Transverse colon (tissue), 4 donors: ENCODE measurements around the gene COL11A2. TPM values are rescaled to one million over a fixed set of nuclear protein-coding genes. Genes with fewer than 3 reads are reported as not detected.
A peak's percentile ranks its signal among the peaks of the same experiment; 100 is the strongest.

Source experiments
- DNase-seq: peaks from one replicate; pipeline ENCODE4 v3.0.0-alpha.2; 2019
- H3K27ac ChIP-seq, 4 donors: fragments of 200-600 bp; sonication (generic); 2 replicates each; pipeline ENCODE4 v1.5.1; 2016 to 2018; ENCODE audit warnings: inconsistent platforms in 4 of 4
- H3K27me3 ChIP-seq: fragments of 200-600 bp; sonication (generic); 2 replicates; pipeline ENCODE4 v1.5.1; 2017; ENCODE audit warnings: inconsistent platforms
- H3K36me3 ChIP-seq, 4 donors: fragments of 200-600 bp; sonication (generic); 2 replicates each; pipeline ENCODE4 v1.5.1; 2017 to 2019; ENCODE audit warnings: inconsistent platforms in 4 of 4
- H3K4me1 ChIP-seq, 4 donors: fragments of 200-600 bp; sonication (generic); 2 replicates each; pipeline ENCODE4 v1.5.1; 2017 to 2020; ENCODE audit warnings: inconsistent platforms in 4 of 4
- H3K4me3 ChIP-seq, 4 donors: fragments of 200-600 bp; sonication (generic); 1 replicate in 1 of 4; 2 replicates in 3 of 4; pipeline versions ENCODE4 v1.5.1 to v1.6.1; 2017 to 2019; ENCODE audit warnings: inconsistent platforms in 4 of 4
- H3K9me3 ChIP-seq, 2 donors: fragments of 200-600 bp; sonication (generic); 2 replicates each; pipeline ENCODE4 v1.5.1; 2017 to 2019; ENCODE audit warnings: inconsistent platforms in 2 of 2
- EP300 ChIP-seq: sonication (generic); formaldehyde crosslinking; IDR thresholded peaks from one replicate; pipeline ENCODE4 v1.6.1; 2017; ENCODE audit warnings: antibody characterized with exemption, low read depth
- POLR2A ChIP-seq: fragments of 450-650 bp; IDR thresholded peaks from one replicate; pipeline ENCODE4 v1.6.1; 2016; ENCODE audit warnings: antibody characterized with exemption, mild to moderate bottlenecking, moderate library complexity
- POLR2AphosphoS5 ChIP-seq, 3 donors: sonication (generic); formaldehyde crosslinking; IDR thresholded peaks; one replicate each; pipeline ENCODE4 v1.6.1; 2016; ENCODE audit warnings: antibody characterized with exemption in 3 of 3
- WGBS, 2 donors: methylation state at CpG; one replicate each; pipeline ENCODE4 v1.1.5; 2018; ENCODE audit warnings: low coverage in 1 of 2; 5-methylcytosine and 5-hydroxymethylcytosine counted together
- in situ Hi-C, 4 donors: fragments of 200-750 bp; cut with MboI; loops; one replicate each; pipeline versions ENCODE4 v1.15.0 to v1.15.1; 2017; ENCODE audit warnings: low sequenced_read_pairs in 3 of 4, low pct_ligation_motif_present in 1 of 4, low pct_unique_long_range_greater_than_20kb in 1 of 4
- intact Hi-C: fragments of 100-400 bp; cut with DNase I; formaldehyde crosslinking; loops from one replicate; pipeline ENCODE4 v1.15.1; 2023; ENCODE audit warnings: low total_unique reads
- total RNA-seq, 4 donors: library from RNA; depleted of rRNA; stranded (reverse); fragments of >200 nt; gene quantifications; one replicate each; pipeline ENCODE4 v1.1.0, GENCODE V29; 2016
- TF ChIP-seq, protein P1 (sequence below), 5 experiments: fragments of 200-600 bp in 3 of 5; fragments of 450-650 bp in 2 of 5; sonication (generic) in 3 of 5; IDR thresholded peaks; 1 replicate in 2 of 5; 2 replicates in 3 of 5; pipeline ENCODE4 v1.5.1; 2016 to 2017; ENCODE audit warnings: antibody characterized with exemption in 5 of 5, inconsistent platforms in 3 of 5, mild to moderate bottlenecking in 2 of 5, moderate library complexity in 1 of 5

COL11A2 gene
- total RNA-seq, 4 donors from 2014 or later, result 0.14 to 0.79 (median 0.75) TPM; not detected in 1

DNA sequence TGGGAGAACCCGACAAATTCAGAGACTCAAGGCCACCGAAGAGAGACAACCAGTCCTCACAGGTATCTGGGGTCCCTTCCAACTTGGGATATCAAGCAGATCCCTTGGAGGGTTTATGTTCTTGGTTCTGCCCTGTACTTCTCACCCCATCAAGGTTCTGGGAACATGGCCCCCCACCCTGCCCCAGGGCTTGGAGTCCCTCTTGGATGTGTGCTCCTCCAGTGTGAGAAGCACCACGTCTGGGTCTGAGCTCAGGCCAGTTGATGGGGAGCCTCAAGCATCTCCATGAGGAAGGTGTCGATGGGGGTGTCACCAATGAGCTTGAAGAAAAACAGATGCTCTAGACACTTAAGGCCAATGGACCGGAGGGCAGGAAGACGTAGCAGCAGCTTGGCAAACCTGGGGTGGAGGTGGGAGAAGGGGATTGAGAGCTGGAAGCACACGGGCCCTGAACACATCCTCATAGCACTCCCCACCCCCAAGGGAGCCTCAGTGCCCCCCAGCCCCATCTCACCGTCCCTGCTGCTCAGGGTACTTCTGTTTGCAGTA lies 2.2 kb upstream of the COL11A2 start:
- DNase-seq, result no peak
- in situ Hi-C loops, result no loop called here
- Histone ChIP-seq H3K27ac (no peak overlapping the region), H3K4me1 (peaks cover 22 to 42% (median 31%) of the 10 kb centered on the region in 4 donors), H3K9me3 (no peaks in the 10 kb centered on the region), H3K4me3 (no peak overlapping the region), H3K27me3 (peaks cover 36% of the 10 kb centered on the region), H3K36me3 (peaks cover 0 to 20% (median 9%) of the 10 kb centered on the region in 4 donors)
- intact Hi-C loops, result no loop called here
- 75 to 100% methylated on average over 2 to 8 of the region's 8 CpGs for WGBS, 2 donors
- no peak for TF ChIP-seq POLR2AphosphoS5 (IDR thresholded peaks at IDR 0.05)
- no peak for TF ChIP-seq POLR2A
- TF ChIP-seq, protein P1, sequence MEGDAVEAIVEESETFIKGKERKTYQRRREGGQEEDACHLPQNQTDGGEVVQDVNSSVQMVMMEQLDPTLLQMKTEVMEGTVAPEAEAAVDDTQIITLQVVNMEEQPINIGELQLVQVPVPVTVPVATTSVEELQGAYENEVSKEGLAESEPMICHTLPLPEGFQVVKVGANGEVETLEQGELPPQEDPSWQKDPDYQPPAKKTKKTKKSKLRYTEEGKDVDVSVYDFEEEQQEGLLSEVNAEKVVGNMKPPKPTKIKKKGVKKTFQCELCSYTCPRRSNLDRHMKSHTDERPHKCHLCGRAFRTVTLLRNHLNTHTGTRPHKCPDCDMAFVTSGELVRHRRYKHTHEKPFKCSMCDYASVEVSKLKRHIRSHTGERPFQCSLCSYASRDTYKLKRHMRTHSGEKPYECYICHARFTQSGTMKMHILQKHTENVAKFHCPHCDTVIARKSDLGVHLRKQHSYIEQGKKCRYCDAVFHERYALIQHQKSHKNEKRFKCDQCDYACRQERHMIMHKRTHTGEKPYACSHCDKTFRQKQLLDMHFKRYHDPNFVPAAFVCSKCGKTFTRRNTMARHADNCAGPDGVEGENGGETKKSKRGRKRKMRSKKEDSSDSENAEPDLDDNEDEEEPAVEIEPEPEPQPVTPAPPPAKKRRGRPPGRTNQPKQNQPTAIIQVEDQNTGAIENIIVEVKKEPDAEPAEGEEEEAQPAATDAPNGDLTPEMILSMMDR (IDR thresholded peaks at IDR 0.05), result no peak
- TF ChIP-seq EP300, result no peak

DNA sequence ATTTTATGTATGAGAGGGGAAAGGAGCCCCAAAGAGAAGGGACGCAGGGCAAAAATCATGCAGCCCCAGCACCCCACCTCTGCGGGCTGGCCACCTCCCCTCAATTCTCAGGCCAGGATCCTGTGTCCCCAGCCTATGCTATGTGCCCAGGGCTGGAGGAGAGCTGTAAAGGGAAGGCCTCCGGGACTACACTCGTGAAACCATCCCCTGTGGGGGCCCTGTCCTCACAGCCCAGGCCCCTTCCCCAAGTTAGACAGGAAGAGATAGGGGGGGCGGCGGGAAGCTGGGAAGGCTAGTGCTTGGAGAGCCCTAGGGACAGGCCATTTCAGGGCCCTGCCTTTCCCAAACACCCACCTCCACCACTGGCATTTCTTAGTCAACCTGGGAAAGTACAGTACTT lies 1.4 kb upstream of the COL11A2 start:
- H3K27me3 ChIP-seq, result peaks cover 37% of the 10 kb centered on the region
- peaks cover 15 to 34% (median 23%) of the 10 kb centered on the region in 4 donors for H3K4me1 ChIP-seq
- TF ChIP-seq, protein P1 (IDR thresholded peaks at IDR 0.05), result no peak
- TF ChIP-seq POLR2AphosphoS5 (IDR thresholded peaks at IDR 0.05) (no peak), EP300 (no peak)
- intact Hi-C loops, result no loop called here
- peak overlapping the region in 3 of 4 donors; percentile 10 to 46 (median 44) for H3K27ac ChIP-seq
- H3K36me3 ChIP-seq, result peaks cover 0 to 20% (median 9%) of the 10 kb centered on the region in 4 donors
- no peak for DNase-seq
- 28 to 65% methylated on average over 3 to 6 of the region's 6 CpGs for WGBS, 2 donors
- peak overlapping the region in 1 of 4 donors; percentile 45 for H3K4me3 ChIP-seq
- in situ Hi-C loops, result no loop called here
- H3K9me3 ChIP-seq, result no peaks in the 10 kb centered on the region

DNA sequence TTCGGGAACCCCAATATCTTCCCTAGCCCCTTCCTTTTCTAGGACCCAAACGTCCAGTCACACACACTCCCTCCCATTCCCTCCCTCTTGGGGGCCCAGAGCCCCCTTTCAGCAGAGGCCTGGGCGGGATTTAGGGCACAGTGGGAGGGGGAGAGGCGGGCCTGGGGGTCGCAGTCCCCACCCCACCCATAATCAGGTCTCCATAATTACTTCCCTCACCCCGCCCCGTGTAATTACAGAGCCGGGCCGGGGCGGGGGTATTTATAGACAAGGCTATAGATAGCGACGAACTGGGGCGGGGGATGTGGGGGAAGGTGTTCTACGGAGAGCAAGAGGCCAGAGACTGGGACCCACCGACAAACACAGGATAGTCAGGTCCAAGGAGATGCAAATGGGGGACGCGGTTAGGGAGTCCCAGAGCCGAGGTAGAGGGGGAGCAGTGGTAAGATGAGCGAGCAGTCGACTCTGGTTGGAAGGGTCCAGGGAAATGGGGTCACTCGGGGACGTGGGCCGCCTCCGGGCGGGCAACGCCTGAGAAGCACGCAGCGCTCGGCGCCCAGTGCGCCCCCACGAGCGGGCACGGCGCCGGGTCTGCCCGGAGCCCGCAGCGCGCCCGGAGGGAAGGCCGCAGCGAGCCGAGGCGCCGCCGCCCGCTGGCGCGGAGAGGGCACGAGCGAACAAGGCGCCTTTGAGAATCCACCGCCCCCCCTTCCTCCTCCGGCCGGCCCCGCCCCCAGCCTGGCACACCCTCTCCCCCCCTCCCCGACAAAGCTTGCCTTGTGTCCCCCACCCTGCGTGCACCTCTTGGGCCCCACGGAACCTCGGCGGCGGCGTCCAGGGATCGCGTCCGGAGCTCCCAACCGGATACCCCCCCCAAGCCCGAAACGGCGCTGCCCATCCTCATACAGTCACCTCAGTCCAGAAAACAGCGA lies 670 bp upstream of the COL11A2 start:
- Histone ChIP-seq H3K9me3 (no peaks in the 10 kb centered on the region), H3K27me3 (peaks cover 37% of the 10 kb centered on the region), H3K36me3 (peaks cover 0 to 20% (median 9%) of the 10 kb centered on the region in 4 donors), H3K4me1 (peaks cover 10 to 28% (median 17%) of the 10 kb centered on the region in 4 donors), H3K4me3 (peak overlapping the region; percentile 10 to 45 (median 32)), H3K27ac (peak overlapping the region; percentile 6 to 46 (median 27))
- peak; percentile 32 for DNase-seq
- intact Hi-C loops, result no loop called here
- WGBS, 2 donors, result 2 to 4% methylated on average over 9 to 56 of the region's 72 CpGs
- TF ChIP-seq EP300 (no peak), POLR2A (no peak), POLR2AphosphoS5 (IDR thresholded peaks at IDR 0.05) (no peak)
- TF ChIP-seq, protein P1 (IDR thresholded peaks at IDR 0.05), result no peak
- in situ Hi-C loops, result no loop called here

DNA sequence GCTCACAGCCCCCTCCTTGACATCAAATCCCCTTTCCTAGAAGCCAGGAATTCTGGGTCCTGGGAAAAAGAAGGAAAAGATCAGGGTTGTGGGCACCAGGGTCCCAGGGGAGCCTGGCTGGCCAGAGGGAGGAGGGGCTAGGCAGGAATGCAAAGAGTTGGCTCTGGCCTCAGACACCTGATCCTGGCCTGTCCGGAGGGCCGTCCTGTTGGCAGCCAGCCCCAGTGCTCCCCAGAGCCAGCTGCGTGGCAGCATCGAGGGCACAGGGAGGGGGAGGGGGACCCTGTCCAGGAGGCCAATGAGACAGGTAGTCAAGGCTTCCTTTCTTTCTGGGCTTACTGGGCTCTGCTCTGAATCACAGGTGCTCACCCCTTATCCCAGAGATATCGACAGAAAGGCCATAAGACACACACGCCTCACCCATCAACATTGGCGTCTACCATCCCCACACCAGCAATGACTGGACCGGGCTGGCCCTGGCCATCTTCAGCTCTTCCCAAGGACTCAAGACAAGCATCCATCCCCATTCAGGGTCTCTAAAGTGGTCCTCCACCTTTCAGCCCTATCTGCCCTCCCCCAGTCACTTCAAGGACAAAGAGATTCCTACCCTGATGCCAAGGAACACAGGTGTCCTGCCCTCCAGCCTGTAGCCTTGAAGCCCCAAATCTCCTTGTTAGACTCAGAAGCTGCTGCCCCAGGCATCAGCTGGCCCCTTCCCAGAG lies 723 bp downstream of the COL11A2 start:
- 40% methylated on average over 8 of the region's 8 CpGs; no CpG with 5 or more reads in 1 of the 2 donors for WGBS, 2 donors
- peaks cover 37% of the 10 kb centered on the region for H3K27me3 ChIP-seq
- no peak for DNase-seq
- in situ Hi-C loops, result no loop called here
- intact Hi-C loops, result no loop called here
- H3K9me3 ChIP-seq, result no peaks in the 10 kb centered on the region
- no peak for TF ChIP-seq EP300
- TF ChIP-seq, protein P1 (IDR thresholded peaks at IDR 0.05), result no peak
- no peak for TF ChIP-seq POLR2AphosphoS5 (IDR thresholded peaks at IDR 0.05)
- no peak for TF ChIP-seq POLR2A
- H3K36me3 ChIP-seq, result peaks cover 0 to 18% (median 7%) of the 10 kb centered on the region in 4 donors
- H3K27ac ChIP-seq, result no peak overlapping the region
- peaks cover 9 to 20% (median 12%) of the 10 kb centered on the region in 4 donors for H3K4me1 ChIP-seq
- no peak overlapping the region for H3K4me3 ChIP-seq
